Measurements from ENCODE around the gene ZBED1.

DNA sequence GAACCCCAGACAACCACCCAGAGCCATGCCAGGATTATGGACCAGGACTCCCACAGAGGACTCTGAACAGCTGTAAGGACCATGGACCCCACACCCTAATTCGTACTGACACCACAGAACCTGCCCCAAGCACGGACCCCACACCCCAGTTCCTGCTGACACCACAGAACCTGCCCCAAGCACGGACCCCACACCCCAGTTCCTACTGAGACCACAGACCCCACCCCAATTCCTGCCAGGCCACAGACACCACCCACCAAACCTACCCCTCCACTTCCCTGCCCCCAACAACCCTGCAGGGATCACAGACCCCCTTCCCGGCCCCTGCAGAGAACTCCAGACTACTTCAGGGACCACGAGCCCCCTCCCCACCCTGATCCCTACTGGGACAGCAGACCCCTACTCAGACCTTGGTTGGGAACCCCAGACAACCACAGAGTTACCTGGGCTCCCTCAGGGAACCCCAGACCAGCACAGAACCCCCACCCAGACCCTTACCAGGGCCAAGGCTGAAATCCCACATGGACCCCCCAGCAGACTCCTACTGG is 1.4 kb upstream of the ZBED1 start:
- TF ChIP-seq, protein P1, sequence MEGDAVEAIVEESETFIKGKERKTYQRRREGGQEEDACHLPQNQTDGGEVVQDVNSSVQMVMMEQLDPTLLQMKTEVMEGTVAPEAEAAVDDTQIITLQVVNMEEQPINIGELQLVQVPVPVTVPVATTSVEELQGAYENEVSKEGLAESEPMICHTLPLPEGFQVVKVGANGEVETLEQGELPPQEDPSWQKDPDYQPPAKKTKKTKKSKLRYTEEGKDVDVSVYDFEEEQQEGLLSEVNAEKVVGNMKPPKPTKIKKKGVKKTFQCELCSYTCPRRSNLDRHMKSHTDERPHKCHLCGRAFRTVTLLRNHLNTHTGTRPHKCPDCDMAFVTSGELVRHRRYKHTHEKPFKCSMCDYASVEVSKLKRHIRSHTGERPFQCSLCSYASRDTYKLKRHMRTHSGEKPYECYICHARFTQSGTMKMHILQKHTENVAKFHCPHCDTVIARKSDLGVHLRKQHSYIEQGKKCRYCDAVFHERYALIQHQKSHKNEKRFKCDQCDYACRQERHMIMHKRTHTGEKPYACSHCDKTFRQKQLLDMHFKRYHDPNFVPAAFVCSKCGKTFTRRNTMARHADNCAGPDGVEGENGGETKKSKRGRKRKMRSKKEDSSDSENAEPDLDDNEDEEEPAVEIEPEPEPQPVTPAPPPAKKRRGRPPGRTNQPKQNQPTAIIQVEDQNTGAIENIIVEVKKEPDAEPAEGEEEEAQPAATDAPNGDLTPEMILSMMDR (IDR thresholded peaks at IDR 0.05) = no peak
- TF ChIP-seq POLR2A (IDR thresholded peaks at IDR 0.05) = no peak

Data from right lobe of liver (tissue), 4 donors.